ENCODE results near the gene PCSK1N. TPM values are rescaled to one million over a fixed set of nuclear protein-coding genes. Genes with fewer than 3 reads are reported as not detected.
"Not testable (repeated sequence)": the region's sequence is repeated elsewhere in the genome, so short reads cannot be mapped to it uniquely, and the experiment has no call there.

The PCSK1N gene, protein sequence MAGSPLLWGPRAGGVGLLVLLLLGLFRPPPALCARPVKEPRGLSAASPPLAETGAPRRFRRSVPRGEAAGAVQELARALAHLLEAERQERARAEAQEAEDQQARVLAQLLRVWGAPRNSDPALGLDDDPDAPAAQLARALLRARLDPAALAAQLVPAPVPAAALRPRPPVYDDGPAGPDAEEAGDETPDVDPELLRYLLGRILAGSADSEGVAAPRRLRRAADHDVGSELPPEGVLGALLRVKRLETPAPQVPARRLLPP
- 1 to 10 TPM; 2.7 to 2.8 TPM for total RNA-seq

DNA sequence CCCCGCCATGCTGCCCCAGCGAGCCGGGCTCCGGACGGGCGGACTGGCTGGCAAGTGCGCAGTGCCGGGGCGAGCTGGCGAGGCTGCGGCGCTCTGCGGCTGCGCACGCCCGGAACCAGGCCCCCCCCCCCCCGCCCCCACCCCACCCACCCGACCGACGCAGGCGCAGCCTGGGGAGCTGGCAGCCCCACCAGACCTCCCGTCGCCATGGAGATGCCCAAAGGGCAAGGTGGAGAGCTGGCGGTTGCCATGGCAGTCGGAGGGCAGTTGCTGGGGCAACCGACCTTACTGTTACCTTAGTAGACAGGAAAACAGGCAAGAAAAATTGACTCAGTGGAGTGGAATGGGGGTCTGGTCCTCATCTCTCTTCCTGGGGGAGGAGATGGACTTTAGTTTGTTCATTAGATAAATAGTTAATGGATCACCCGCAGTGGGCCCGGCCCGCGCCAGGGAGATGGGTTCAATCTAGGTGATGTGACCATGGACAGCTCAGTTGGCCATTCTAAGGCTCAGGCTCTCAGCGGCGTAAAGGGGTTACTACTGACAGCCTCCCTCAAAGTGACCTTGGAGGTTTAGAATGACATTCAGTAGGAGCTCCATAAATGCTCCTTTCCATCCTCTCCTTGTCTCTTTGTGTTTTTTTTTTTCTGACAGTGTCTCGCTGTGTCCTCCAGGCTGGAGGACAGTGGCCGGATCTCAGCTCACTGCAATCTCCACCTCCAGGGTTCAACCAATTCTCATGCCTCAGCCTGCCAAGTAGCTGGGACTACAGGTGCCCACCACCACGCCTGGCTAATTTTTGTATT lies at the start of gene PCSK1N:
TSS of gene PCSK1N (minus strand) at position 87 of the 806 bp plus-strand sequence. CDS start at position 9, 78 bp downstream.
- intact Hi-C loops (cut with micrococcal nuclease), result loop anchor here (10.0 kb wide), 1 partner anchor 209 kb away; the partner anchor contains the start of gene TFE3
- Mint-ChIP-seq H3K4me1 (ENCODE audit: low read depth) (peaks cover 15% of the 10 kb centered on the region), H3K36me3 (no peaks in the 10 kb centered on the region), H3K27ac (no peak within 1 kb of the TSS), H3K4me3 (peak within 1 kb of the TSS; percentile 80), H3K27me3 (peaks cover 16% of the 10 kb centered on the region), H3K9me3 (no peaks in the 10 kb centered on the region)
- peak; percentile 39 for DNase-seq
- ChIA-PET POLR2A (no interaction called here), CTCF (no interaction called here)

DNA sequence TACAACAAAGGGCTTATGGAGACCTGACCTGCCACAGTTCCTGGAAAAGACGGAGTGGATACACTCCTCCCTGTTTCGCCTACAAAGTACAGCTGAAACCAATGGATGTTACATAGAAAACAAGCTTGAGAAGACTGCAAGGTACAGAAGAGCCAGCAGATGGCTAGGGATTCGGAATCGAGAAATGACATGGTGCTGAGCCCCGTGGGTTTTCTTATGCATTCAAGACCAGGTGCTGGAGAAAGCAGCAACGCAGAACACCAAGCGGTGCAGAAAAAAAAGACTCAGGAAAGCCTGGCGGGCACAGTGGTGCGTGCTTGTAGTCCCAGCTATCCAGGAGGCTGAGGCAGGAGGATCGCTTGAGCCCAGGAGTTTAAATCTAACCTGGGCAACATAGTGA lies 48.3 kb upstream of the PCSK1N start:
- Mint-ChIP-seq H3K27me3 (no peaks in the 10 kb centered on the region), H3K36me3 (no peaks in the 10 kb centered on the region), H3K4me3 (no peak overlapping the region), H3K9me3 (no peaks in the 10 kb centered on the region), H3K4me1 (ENCODE audit: low read depth) (no peaks in the 10 kb centered on the region), H3K27ac (no peak overlapping the region)
- intact Hi-C loops (cut with micrococcal nuclease), result no loop called here
- POLR2A ChIA-PET, result no interaction called here
- CTCF ChIA-PET, result no interaction called here
- no peak for DNase-seq

DNA sequence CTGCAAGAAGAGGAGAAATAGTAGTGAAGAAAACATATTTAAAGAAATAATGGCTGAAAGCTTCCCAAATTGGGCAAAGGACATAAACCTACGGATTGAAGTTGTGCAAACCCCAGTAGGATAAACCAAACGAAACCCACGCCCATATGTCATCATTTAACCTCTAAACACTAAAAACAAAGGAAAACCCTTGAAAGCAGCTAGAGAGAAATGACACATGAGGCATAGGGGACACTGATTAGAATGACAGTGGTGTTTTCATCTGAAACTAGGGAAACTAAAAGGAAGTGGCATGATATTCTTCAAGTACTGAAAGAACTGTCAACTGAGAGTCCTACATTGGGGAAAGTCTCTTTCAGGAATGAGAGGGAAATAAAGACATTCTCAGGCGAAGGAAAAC lies 41.5 kb upstream of the PCSK1N start:
- H3K27ac Mint-ChIP-seq; POLR2A ChIA-PET; DNase-seq; H3K36me3 Mint-ChIP-seq; H3K4me1 Mint-ChIP-seq (ENCODE audit: low read depth); H3K27me3 Mint-ChIP-seq; intact Hi-C loops (cut with micrococcal nuclease); CTCF ChIA-PET; H3K9me3 Mint-ChIP-seq; H3K4me3 Mint-ChIP-seq: not testable (repeated sequence)

DNA sequence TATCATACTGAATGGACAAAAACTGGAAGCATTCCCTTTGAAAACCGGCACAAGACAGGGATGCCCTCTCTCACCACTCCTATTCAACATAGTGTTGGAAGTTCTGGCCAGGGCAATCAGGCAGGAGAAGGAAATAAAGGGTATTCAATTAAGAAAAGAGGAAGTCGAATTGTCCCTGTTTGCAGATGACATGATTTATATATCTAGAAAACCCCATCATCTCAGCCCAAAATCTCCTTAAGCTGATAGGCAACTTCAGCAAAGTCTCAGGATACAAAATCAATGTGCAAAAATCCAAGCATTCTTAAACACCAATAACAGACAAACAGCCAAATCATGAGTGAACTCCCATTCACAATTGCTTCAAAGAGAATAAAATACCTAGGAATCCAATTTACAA lies 36.6 kb upstream of the PCSK1N start:
- POLR2A ChIA-PET; H3K4me3 Mint-ChIP-seq; H3K27ac Mint-ChIP-seq; H3K27me3 Mint-ChIP-seq; intact Hi-C loops (cut with micrococcal nuclease); DNase-seq; H3K9me3 Mint-ChIP-seq; CTCF ChIA-PET; H3K4me1 Mint-ChIP-seq (ENCODE audit: low read depth); H3K36me3 Mint-ChIP-seq: not testable (repeated sequence)

DNA sequence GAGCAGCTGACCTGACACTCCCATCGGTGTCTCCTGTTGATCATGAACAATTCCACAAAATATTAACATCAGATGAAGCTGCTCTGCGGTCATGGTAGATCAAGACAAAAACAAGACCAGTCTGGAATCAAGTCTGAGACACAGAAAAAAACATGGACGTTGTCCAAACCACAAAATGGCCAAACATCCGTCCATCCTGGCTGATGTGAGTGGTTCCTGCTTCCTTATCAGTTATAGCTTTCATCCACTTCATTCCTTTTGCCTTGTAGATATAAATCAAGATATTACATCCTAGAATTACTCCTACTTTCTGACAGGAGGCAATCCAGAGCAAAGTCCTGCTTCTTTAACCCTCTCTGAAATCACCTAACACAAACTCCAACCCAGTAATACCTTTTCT lies 28.8 kb upstream of the PCSK1N start:
- Mint-ChIP-seq H3K9me3 (no peaks in the 10 kb centered on the region), H3K4me3 (no peak overlapping the region), H3K36me3 (no peaks in the 10 kb centered on the region), H3K27ac (no peak overlapping the region), H3K27me3 (peaks cover 1% of the 10 kb centered on the region), H3K4me1 (ENCODE audit: low read depth) (no peaks in the 10 kb centered on the region)
- ChIA-PET CTCF (no interaction called here), POLR2A (interaction anchor here (0.6 kb wide), 1 partner anchor 307 kb away, joined by 3 read pairs; no protein-coding TSS in a partner anchor)
- intact Hi-C loops (cut with micrococcal nuclease), result no loop called here
- no peak for DNase-seq

DNA sequence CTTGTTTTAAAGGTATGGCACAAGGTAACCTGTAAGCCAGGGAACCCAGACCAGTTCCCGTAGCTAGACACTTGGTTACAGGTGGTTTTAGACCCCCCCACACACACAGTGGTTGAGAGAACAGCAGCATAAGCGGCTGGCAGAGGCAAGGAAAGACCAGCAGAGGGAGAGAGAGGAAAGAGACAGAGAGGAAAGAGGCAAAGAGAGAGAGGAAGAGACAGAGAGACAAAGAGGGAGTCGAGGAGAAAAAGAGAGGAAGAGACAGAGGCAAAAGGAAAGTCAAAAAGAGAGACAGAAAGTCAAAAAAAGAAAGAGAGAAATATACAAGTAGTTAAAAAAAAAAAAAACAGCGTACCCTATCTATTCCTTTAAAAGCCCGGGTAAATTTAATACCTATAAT lies 19.5 kb upstream of the PCSK1N start:
- H3K27me3 Mint-ChIP-seq, result peaks cover 3% of the 10 kb centered on the region
- ChIA-PET POLR2A (no interaction called here), CTCF (interaction anchor here (0.6 kb wide), 1 partner anchor 12 kb away, joined by 3 read pairs; no protein-coding TSS in a partner anchor)
- peak; percentile 20 for DNase-seq
- intact Hi-C loops (cut with micrococcal nuclease), result no loop called here
- no peak overlapping the region for H3K27ac Mint-ChIP-seq
- no peak overlapping the region for H3K4me3 Mint-ChIP-seq
- H3K36me3 Mint-ChIP-seq, result no peaks in the 10 kb centered on the region
- peaks cover 3% of the 10 kb centered on the region for H3K4me1 Mint-ChIP-seq (ENCODE audit: low read depth)
- no peaks in the 10 kb centered on the region for H3K9me3 Mint-ChIP-seq

DNA sequence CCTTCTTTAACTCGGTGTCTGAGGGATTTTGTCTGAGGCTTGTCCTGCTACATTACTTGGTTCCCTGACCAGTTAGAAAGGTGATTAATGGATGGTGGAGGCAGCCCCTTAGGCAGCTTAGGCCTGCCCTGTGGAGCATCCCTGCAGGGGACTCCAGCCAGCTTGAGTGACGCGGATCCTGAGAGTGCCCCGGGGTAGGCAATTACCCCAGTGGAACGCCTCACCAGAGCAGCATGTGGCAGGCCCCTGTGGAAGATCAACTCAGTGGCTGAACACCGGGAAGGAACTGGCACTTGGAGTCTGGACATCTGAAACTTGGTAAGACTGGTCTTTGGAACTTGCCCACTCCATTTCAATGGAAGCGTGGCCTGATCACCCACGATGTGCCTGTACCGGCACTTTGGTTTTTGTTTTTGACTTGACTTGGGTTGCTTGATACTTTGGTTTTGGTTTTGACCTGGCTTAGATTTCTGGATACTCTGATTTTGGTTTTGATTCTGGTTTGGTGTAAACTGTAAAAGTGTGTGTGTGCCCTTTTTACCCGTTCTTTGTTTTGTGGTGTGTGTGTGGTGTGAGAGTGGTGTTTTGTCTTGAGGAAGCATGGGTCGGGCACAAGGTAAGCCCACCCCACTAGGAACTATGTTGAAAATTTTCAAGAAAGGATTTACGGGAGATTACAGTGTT lies 18.9 kb upstream of the PCSK1N start:
- POLR2A ChIA-PET; H3K4me1 Mint-ChIP-seq (ENCODE audit: low read depth); H3K36me3 Mint-ChIP-seq; H3K9me3 Mint-ChIP-seq; H3K27ac Mint-ChIP-seq; intact Hi-C loops (cut with micrococcal nuclease); DNase-seq; H3K4me3 Mint-ChIP-seq; H3K27me3 Mint-ChIP-seq: not testable (repeated sequence)
- CTCF ChIA-PET, result interaction anchor here (0.6 kb wide), 1 partner anchor 13 kb away, joined by 3 read pairs; no protein-coding TSS in a partner anchor

DNA sequence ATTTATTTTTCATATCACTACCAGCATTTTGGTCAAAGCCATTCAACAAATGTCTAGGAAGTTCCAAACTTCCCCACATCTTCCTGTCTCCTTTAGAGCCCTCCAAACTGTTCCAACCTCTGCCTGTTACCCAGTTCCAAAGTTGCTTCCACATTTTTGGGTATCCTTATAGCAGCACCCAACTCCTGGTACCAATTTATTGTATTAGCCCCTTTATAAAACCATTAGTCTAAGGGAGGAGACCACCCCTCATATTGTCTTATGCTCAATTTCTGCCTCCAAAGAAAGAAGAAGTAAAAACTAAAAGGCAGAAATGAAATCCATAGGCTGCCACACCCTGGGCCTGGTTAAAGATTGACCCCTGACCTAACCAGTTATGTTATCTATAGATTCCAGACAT lies 18.1 kb upstream of the PCSK1N start:
- CTCF ChIA-PET, result interaction anchor here (0.8 kb wide), 1 partner anchor 382 kb away, joined by 3 read pairs; no protein-coding TSS in a partner anchor
- H3K9me3 Mint-ChIP-seq; H3K4me1 Mint-ChIP-seq (ENCODE audit: low read depth); H3K4me3 Mint-ChIP-seq; intact Hi-C loops (cut with micrococcal nuclease); H3K36me3 Mint-ChIP-seq; H3K27me3 Mint-ChIP-seq; H3K27ac Mint-ChIP-seq; POLR2A ChIA-PET; DNase-seq: not testable (repeated sequence)

DNA sequence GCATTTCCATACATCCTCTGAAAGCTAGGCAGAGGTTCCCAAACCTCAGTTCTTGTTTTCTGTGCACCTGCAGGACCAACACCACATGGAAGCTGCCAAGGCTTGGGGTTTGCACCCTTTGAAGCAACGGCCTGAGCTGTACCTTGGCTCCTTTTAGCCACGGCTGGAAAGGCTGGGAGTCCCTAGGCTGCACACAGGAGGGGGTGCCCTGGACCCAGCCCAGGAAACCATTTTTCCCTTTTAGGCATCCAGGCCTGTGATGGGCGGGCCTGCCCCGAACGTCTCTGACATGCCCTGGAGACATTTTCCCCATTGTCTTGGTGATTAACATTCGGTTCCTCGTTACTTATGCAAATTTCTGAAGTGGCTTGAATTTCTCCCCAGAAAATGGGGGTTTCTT lies 17.4 kb upstream of the PCSK1N start:
- intact Hi-C loops (cut with micrococcal nuclease), result no loop called here
- POLR2A ChIA-PET, result no interaction called here
- Mint-ChIP-seq H3K36me3 (no peaks in the 10 kb centered on the region), H3K4me1 (ENCODE audit: low read depth) (peaks cover 8% of the 10 kb centered on the region), H3K4me3 (no peak overlapping the region), H3K9me3 (no peaks in the 10 kb centered on the region), H3K27ac (no peak overlapping the region), H3K27me3 (peaks cover 4% of the 10 kb centered on the region)
- no peak for DNase-seq
- CTCF ChIA-PET, result interaction anchor here (0.6 to 0.8 kb wide), 2 partner anchors 138 to 382 kb away, joined by 3 read pairs; no protein-coding TSS in a partner anchor

DNA sequence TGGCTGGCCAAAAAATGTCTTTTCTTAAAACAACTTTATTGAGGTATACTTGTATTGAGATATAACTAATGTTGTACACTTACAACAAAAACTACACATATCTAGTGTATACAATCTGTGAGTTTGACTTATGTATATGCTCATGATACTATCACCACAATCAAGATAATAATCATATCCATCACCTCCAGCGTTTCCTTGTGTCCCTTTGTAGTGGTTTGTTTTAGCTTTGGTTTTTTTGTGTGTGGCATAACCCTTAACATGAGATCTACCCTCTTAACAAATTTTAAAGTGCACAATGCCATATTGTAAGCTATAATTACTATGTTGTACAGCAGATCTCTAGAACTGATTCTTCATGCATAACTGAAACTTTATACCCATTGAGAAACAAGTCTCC lies 13.4 kb upstream of the PCSK1N start:
- CTCF ChIA-PET, result no interaction called here
- Mint-ChIP-seq H3K4me1 (ENCODE audit: low read depth) (peaks cover 5% of the 10 kb centered on the region), H3K4me3 (no peak overlapping the region), H3K9me3 (no peaks in the 10 kb centered on the region), H3K36me3 (no peaks in the 10 kb centered on the region), H3K27me3 (peaks cover 2% of the 10 kb centered on the region), H3K27ac (no peak overlapping the region)
- DNase-seq, result no peak
- intact Hi-C loops (cut with micrococcal nuclease), result no loop called here
- POLR2A ChIA-PET, result no interaction called here

DNA sequence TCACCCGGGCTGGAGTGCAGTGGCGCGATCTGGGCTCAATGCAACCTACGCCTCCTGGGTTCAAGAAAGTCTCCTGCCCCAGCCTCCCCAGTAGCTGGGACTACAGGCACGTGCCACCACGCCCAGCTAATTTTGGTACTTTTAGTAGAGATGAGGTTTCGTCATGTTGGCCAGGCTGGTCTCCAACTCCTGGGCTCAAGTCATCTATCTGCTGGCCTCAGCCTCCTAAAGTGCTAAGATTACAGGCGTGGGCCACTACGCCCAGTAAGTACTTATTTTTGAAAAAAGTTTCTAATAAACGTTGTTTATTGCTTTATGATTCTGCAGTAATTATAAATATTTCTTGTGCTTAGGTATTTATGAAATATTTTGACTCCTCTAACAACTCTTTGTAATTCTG lies 4.3 kb upstream of the PCSK1N start:
- Mint-ChIP-seq H3K27ac (no peak overlapping the region), H3K36me3 (no peaks in the 10 kb centered on the region), H3K4me1 (ENCODE audit: low read depth) (peaks cover 4% of the 10 kb centered on the region), H3K4me3 (no peak overlapping the region), H3K9me3 (no peaks in the 10 kb centered on the region), H3K27me3 (peaks cover 4% of the 10 kb centered on the region)
- intact Hi-C loops (cut with micrococcal nuclease), result loop anchor here (10.0 kb wide), 1 partner anchor 205 kb away; the partner anchor contains the start of gene TFE3
- ChIA-PET POLR2A (no interaction called here), CTCF (no interaction called here)
- no peak for DNase-seq

DNA sequence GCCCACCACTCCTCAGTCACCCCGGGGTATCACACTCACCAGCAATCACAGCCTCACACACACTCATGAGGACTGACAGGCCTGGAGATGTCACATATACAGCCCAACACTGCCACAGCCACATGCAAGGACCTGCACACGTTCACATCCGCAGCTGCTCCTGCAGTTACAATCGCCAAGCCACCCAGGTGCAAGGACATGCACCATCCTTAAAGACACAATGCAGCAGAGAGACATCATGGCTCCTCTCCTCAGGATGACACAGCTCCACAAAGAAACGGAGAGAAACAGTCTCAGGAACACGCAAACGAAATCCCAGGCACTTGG lies 1.1 kb downstream of the PCSK1N start:
- Mint-ChIP-seq H3K27ac (no peak overlapping the region), H3K9me3 (no peaks in the 10 kb centered on the region), H3K4me3 (peak overlapping the region; percentile 80), H3K36me3 (no peaks in the 10 kb centered on the region), H3K27me3 (peaks cover 24% of the 10 kb centered on the region), H3K4me1 (ENCODE audit: low read depth) (peaks cover 15% of the 10 kb centered on the region)
- no peak for DNase-seq
- intact Hi-C loops (cut with micrococcal nuclease), result loop anchor here (10.0 kb wide), 1 partner anchor 210 kb away; the partner anchor contains the start of gene TFE3
- ChIA-PET CTCF (interaction anchor here (0.6 to 0.9 kb wide), 3 partner anchors 63 to 142 kb away, joined by 3 to 4 read pairs (median 3); partner anchors contain the start of gene TIMM17B), POLR2A (interaction anchor here (0.7 kb wide), 1 partner anchor 12 kb away, joined by 4 read pairs; no protein-coding TSS in a partner anchor)

All from activated CD4-positive, alpha-beta memory T cell treated with anti-CD3 and anti-CD28 coated beads for 36 hours (primary cell).